Testis (tissue), 2 donors: ENCODE results near the gene RNU6-8.

Source experiments
- CTCF ChIP-seq, 3 experiments: fragments of 450-650 bp in 2 of 3; fragments of 200-600 bp in 1 of 3; sonication (generic) in 1 of 3; IDR thresholded peaks; one replicate each; pipeline ENCODE4 v1.5.1; 2016 to 2019; ENCODE audit warnings: antibody characterized with exemption in 3 of 3, mild to moderate bottlenecking in 2 of 3, moderate library complexity in 1 of 3
- POLR2A ChIP-seq: fragments of 450-650 bp; IDR thresholded peaks from one replicate; pipeline ENCODE4 v1.6.1; 2017; ENCODE audit warnings: antibody characterized with exemption, mild to moderate bottlenecking, moderate library complexity

GRCh38 chr14:32195636-32196035 lies 7.4 kb downstream of the RNU6-8 start:
- TF ChIP-seq CTCF (IDR thresholded peaks at IDR 0.05), result no peak
- no peak for TF ChIP-seq POLR2A
